Measurements from ENCODE around the gene PTMA. TPM values are rescaled to one million over a fixed set of nuclear protein-coding genes. Genes with fewer than 3 reads are reported as not detected.

PTMA gene
- total RNA-seq, 2 donors from 2014 or later, result 234 to 430 TPM

DNA sequence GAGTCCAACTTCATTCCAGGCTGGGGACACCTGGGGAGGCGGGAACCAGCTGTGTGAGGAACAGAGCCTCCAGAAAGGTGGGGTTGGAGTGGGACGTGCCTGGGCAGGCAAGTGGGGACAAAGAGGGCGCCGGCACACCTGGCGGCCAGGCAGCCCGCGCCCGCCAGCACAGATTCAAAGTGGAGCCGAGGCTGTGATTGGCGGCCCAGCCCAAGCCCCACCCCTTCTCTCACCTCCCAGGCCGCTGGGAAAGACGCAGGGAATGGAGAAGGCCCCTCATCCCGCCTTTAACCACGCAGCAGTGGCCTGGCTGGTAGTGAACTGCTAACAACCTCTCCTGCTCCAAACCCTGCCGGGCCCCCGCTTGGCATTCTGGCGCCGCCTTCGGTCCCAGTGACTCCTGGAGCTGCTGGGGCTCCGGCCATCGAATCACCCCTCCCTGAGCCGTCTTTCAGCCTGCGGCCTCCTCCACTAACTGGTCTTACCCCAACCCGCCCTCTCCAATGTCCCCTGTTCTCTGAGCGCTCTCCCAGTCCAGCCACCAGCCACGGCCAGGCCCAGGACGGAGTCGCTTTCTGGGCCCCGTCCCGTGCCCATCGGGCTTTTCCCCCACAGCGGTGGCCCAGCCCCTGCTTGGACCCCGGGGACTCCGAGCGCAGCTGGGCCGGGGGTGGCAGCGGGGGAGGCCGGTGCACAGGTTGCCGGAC, 27.9 kb upstream of the PTMA start:
- H3K27ac ChIP-seq, result peak overlapping the region; percentile 91 to 95
- H3K27me3 ChIP-seq, result no peaks in the 10 kb centered on the region
- TF ChIP-seq, protein P1, sequence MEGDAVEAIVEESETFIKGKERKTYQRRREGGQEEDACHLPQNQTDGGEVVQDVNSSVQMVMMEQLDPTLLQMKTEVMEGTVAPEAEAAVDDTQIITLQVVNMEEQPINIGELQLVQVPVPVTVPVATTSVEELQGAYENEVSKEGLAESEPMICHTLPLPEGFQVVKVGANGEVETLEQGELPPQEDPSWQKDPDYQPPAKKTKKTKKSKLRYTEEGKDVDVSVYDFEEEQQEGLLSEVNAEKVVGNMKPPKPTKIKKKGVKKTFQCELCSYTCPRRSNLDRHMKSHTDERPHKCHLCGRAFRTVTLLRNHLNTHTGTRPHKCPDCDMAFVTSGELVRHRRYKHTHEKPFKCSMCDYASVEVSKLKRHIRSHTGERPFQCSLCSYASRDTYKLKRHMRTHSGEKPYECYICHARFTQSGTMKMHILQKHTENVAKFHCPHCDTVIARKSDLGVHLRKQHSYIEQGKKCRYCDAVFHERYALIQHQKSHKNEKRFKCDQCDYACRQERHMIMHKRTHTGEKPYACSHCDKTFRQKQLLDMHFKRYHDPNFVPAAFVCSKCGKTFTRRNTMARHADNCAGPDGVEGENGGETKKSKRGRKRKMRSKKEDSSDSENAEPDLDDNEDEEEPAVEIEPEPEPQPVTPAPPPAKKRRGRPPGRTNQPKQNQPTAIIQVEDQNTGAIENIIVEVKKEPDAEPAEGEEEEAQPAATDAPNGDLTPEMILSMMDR (IDR thresholded peaks at IDR 0.05), result no peak
- H3K4me3 ChIP-seq, result peak overlapping the region; percentile 45 to 59
- no peaks in the 10 kb centered on the region for H3K36me3 ChIP-seq
- peaks cover 0 to 37% of the 10 kb centered on the region in 2 donors for H3K4me1 ChIP-seq
- no peak for DNase-seq (ENCODE audit: low spot score)
- H3K9me3 ChIP-seq, result no peaks in the 10 kb centered on the region

DNA sequence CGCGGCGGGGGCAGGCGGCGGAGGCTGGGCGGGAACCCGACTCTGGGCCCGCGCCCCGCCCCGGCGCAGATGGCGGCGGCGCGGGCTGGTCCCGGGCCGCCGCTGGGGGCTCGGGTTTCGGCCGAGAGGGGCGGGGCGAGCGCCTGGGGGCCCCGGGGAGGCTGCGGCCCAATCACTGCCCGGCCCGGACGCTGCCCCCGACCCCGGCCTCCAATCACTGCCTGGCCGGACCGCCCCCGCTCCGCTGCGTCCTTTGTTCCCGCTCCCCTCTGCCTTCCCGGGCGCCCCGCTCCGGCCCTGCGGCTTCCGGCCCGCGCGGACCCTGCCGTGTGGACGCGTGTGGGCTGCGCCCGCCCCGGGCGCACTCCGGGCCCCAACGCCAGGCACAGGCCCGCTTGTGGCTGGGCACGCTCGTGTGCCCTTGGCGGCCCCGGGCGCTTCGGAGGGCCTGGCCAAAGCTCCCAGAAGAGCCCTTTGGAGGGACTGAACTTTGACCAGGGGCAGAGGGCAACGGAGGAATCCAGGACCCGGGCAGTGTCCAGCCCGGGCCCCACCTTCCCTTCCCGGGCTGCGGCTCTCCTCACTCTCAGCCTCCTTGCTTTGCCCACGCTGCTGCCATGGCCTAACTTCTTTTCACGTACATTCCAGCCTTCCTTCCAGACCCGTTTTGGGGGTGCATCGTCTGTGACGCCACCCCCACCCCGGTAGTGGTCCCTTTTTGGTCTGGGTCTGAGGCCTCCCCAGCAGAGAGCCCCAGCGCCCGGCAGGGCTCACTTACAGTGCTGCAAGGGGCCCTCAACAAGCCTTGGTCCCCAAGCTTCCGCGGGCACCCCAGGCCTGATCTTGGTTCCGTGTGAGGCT, 27.1 kb upstream of the PTMA start:
- no peaks in the 10 kb centered on the region for H3K9me3 ChIP-seq
- TF ChIP-seq, protein P1 (IDR thresholded peaks at IDR 0.05), result no peak
- DNase-seq (ENCODE audit: low spot score), result peak; percentile 76

GRCh38 chr2:231682603-231683291, 25.6 kb upstream of the PTMA start:
- H3K4me1 ChIP-seq, result peaks cover 0 to 44% of the 10 kb centered on the region in 2 donors
- H3K27me3 ChIP-seq, result no peaks in the 10 kb centered on the region
- TF ChIP-seq, protein P1 (IDR thresholded peaks at IDR 0.05), result no peak
- no peaks in the 10 kb centered on the region for H3K36me3 ChIP-seq
- H3K9me3 ChIP-seq, result no peaks in the 10 kb centered on the region
- peak overlapping the region; percentile 91 to 95 for H3K27ac ChIP-seq
- no peak overlapping the region for H3K4me3 ChIP-seq
- DNase-seq (ENCODE audit: low spot score), result no peak

More for the DNA sequence above, 27.1 kb upstream of the PTMA start:
- H3K4me3 ChIP-seq, result peak overlapping the region; percentile 45 to 59
- peak overlapping the region; percentile 91 to 95 for H3K27ac ChIP-seq
- no peaks in the 10 kb centered on the region for H3K27me3 ChIP-seq
- H3K4me1 ChIP-seq, result peaks cover 0 to 38% of the 10 kb centered on the region in 2 donors
- no peaks in the 10 kb centered on the region for H3K36me3 ChIP-seq

DNA sequence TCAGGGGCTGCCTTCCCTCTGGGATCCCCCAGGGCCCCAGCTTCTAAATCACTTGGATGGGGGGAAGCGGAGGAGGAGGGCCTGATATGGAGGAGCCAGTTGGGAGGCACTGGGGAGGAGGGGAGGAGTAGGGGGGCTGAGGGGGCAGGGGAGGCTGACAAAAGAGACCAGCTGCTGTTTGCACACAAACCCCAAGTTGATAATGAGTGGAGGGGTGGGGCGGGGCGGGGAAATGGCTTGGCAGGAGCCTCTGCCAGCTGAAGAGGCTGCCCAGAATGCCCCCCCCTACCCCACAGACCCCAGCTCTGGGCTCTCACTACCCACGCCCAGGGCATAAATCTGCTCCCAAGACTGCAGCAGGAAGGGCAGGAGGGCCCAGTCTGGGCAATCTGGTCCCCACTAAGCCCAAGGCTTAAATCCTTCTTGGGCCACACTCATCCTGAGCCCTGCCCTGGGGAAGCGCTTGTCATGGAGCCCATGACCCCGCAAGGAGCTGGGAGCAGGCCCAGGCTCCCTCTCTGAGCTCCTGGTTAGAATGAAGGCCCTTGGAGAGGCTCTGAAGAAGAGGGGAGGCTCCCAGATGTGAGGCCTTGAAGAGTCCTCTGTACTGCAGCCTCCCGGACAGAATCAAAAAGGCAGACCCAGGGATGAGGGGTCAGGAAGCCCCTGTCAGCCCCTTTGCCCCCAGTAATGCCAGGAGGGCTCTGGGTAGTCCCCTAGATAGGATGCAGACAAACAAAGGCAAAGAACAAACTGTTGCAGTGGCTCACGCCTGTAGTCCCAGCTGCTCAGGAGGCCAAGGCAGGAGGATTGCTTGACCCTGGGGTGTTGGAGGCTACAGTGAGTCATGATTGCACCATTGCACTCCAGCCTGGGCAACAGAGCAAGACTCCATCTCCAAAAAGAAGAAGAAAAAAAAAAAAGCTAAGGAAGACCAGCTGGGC, 24.8 kb upstream of the PTMA start:
- H3K9me3 ChIP-seq, result no peaks in the 10 kb centered on the region
- TF ChIP-seq, protein P1 (IDR thresholded peaks at IDR 0.05), result no peak
- no peak overlapping the region for H3K4me3 ChIP-seq
- H3K27me3 ChIP-seq, result no peaks in the 10 kb centered on the region
- no peak for DNase-seq (ENCODE audit: low spot score)
- peak overlapping the region; percentile 91 to 95 for H3K27ac ChIP-seq
- peaks cover 0 to 44% of the 10 kb centered on the region in 2 donors for H3K4me1 ChIP-seq
- no peaks in the 10 kb centered on the region for H3K36me3 ChIP-seq

Measured in right atrium auricular region (tissue), 2 donors.